SH-SY5Y (cell line): ENCODE measurements around the gene SLC12A5.

Experiments used
- GATA2 ChIP-seq: IDR thresholded peaks from 2 replicates; pipeline ENCODE4 v1.6.1; 2011; ENCODE audit warnings: mild to moderate bottlenecking, low read depth, low read length
- GATA3 ChIP-seq: IDR thresholded peaks from 2 replicates; pipeline ENCODE4 v1.6.1; 2011; ENCODE audit warnings: low read depth, mild to moderate bottlenecking, low read length, moderate library complexity

- no peak for TF ChIP-seq GATA3
- no peak for TF ChIP-seq GATA2
These were observed 6.4 kb upstream of the SLC12A5 start for GRCh38 chr20:46022411-46023147.
